OCI-LY1 (cell line): ENCODE results near the gene LRFN4.

ENCODE experiments used
- EZH2 ChIP-seq: fragments of 200-600 bp; sonication (generic), shearing (Covaris generic); IDR thresholded peaks from 2 replicates; pipeline ENCODE4 v1.8.0; 2017; ENCODE audit warnings: borderline replicate concordance, mixed run types, mild to moderate bottlenecking, antibody characterized with exemption, low read length, moderate library complexity, mixed read lengths
- TF ChIP-seq, protein P1 (sequence below): fragments of 200-600 bp; sonication (generic), shearing (Covaris generic); IDR thresholded peaks from 2 replicates; pipeline ENCODE4 v1.5.1; 2017; ENCODE audit warnings: mild to moderate bottlenecking, antibody characterized with exemption, low read length, moderate library complexity, mixed read lengths

DNA sequence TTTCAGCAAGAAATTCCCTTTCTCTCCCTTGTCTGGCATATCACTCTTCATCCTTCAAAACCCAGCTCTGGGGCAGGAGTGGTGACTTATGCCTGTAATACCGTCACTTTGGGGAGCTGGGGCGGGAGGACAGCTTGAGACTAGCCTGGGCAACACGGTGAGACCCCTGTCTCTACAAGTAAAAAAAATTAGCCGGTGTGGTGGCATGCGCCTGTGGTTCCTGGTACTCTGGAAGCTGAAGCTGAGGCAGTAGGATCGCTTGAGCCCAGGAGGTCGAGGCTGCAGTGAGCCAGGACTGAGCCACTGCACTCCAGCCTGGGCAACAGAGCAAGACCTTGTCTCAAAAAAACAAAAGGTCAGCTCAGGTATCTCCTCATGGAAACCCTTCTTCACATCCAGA, 15.0 kb upstream of the LRFN4 start:
- TF ChIP-seq, protein P1, sequence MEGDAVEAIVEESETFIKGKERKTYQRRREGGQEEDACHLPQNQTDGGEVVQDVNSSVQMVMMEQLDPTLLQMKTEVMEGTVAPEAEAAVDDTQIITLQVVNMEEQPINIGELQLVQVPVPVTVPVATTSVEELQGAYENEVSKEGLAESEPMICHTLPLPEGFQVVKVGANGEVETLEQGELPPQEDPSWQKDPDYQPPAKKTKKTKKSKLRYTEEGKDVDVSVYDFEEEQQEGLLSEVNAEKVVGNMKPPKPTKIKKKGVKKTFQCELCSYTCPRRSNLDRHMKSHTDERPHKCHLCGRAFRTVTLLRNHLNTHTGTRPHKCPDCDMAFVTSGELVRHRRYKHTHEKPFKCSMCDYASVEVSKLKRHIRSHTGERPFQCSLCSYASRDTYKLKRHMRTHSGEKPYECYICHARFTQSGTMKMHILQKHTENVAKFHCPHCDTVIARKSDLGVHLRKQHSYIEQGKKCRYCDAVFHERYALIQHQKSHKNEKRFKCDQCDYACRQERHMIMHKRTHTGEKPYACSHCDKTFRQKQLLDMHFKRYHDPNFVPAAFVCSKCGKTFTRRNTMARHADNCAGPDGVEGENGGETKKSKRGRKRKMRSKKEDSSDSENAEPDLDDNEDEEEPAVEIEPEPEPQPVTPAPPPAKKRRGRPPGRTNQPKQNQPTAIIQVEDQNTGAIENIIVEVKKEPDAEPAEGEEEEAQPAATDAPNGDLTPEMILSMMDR = no peak
- no peak for TF ChIP-seq EZH2
